ENCODE data around the gene ERP44. TPM values are rescaled to one million over a fixed set of nuclear protein-coding genes. Genes with fewer than 3 reads are reported as not detected.
"Not testable (repeated sequence)": the region's sequence is repeated elsewhere in the genome, so short reads cannot be mapped to it uniquely, and the experiment has no call there.

Gene ERP44
- total RNA-seq, 2 experiments from 2014 or later = 9.1 to 9.5 TPM

DNA sequence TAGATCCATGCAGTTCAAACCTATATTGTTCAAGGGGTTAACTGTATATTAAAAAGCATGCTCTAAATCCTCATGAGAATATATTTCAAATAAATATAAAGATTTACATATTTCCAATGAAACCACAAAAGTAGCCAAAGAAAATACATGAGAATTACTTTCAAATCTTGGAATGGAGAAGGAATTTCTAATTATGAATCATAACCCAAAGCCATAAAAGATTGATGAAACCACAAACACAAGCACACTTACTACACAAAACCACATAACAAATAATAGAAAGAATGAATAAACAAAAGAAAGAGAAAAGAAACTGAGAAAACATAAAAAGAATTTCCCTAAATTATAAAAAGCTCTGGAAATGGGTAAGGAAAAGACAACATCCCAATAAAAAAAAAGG lies 16.0 kb downstream of the ERP44 start:
- H3K4me1 Mint-ChIP-seq (ENCODE audit: low read depth) = peaks cover 62% of the 10 kb centered on the region
- H3K4me3 Mint-ChIP-seq = no peak overlapping the region
- H3K27me3 Mint-ChIP-seq (ENCODE audit: low read depth) = no peaks in the 10 kb centered on the region
- DNase-seq = no peak
- H3K9me3 Mint-ChIP-seq = no peaks in the 10 kb centered on the region
- H3K36me3 Mint-ChIP-seq (ENCODE audit: low read depth) = peaks cover 3% of the 10 kb centered on the region
- intact Hi-C loops (cut with micrococcal nuclease) = loop anchor here (1.0 kb wide), 1 partner anchor 38 kb away; no protein-coding TSS in a partner anchor
- H3K27ac Mint-ChIP-seq = no peak overlapping the region
- CTCF ChIA-PET = no interaction called here

DNA sequence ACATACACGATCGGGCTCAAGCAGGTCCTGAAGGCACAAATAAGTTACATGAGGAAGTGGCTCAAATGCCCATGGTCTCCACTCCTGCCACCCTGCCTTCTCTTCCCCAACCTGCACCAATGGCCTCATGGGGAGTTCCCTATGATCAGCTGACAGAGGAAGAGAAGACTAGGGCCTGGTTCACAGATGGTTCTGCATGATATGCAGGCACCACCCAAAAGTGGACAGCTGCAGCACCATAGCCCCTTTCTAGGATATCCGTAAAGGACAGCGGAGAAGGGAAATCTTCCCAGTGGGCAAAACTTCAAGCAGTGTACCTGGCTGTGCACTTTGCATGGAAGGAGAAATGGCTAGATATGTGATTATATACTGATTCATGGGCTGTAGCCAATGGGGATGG lies 22.5 kb downstream of the ERP44 start:
- intact Hi-C loops (cut with micrococcal nuclease); H3K27me3 Mint-ChIP-seq (ENCODE audit: low read depth); H3K9me3 Mint-ChIP-seq; DNase-seq; H3K4me3 Mint-ChIP-seq; CTCF ChIA-PET; H3K27ac Mint-ChIP-seq: not testable (repeated sequence)
- Mint-ChIP-seq H3K4me1 (ENCODE audit: low read depth) (peaks cover 25% of the 10 kb centered on the region), H3K36me3 (ENCODE audit: low read depth) (peaks cover 11% of the 10 kb centered on the region)

DNA sequence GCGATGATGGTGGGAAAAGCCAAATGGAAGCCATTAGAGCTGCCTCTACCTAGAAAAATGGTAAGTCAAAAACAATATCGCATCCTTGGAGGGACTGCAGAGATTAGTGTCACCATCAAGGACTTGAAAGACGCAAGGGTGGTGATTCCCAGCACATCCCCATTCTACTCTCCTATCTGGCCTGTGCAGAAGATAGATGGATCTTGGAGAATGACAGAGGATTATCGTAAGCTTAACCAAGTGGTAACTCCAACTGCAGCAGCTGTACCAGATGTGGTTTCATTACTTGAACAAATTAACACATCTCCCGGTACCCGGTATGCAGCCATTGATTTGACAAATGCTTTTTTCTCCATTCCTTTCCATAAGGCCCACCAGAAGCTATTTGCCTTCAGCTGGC lies 23.8 kb downstream of the ERP44 start:
- Mint-ChIP-seq H3K36me3 (ENCODE audit: low read depth) (peaks cover 11% of the 10 kb centered on the region), H3K27me3 (ENCODE audit: low read depth) (no peaks in the 10 kb centered on the region), H3K9me3 (no peaks in the 10 kb centered on the region), H3K27ac (no peak overlapping the region), H3K4me1 (ENCODE audit: low read depth) (peaks cover 25% of the 10 kb centered on the region), H3K4me3 (no peak overlapping the region)
- DNase-seq = no peak
- intact Hi-C loops (cut with micrococcal nuclease) = no loop called here
- CTCF ChIA-PET = no interaction called here

DNA sequence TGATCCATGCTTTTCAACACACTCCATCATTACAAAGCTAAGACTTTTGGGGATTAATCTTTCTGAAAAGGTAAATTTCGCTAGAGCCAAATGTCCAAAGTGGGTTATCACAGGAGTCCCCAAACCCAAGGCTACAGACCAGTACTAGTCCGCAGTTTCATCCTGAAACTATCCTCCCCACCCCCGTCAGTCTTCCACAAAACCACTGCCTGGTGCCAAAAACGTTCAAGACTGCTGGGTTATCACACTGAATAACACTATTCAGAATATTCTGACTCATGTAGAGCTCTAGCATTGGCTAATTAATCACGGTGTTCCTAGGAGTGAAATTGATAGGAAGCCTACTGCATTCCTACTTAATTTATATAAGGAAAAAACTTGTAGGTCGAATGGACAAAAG lies 24.7 kb downstream of the ERP44 start:
- no peak for DNase-seq
- H3K4me3 Mint-ChIP-seq = no peak overlapping the region
- no peaks in the 10 kb centered on the region for H3K9me3 Mint-ChIP-seq
- peaks cover 24% of the 10 kb centered on the region for H3K4me1 Mint-ChIP-seq (ENCODE audit: low read depth)
- H3K36me3 Mint-ChIP-seq (ENCODE audit: low read depth) = peaks cover 11% of the 10 kb centered on the region
- intact Hi-C loops (cut with micrococcal nuclease) = no loop called here
- no peak overlapping the region for H3K27ac Mint-ChIP-seq
- no peaks in the 10 kb centered on the region for H3K27me3 Mint-ChIP-seq (ENCODE audit: low read depth)
- CTCF ChIA-PET = no interaction called here

DNA sequence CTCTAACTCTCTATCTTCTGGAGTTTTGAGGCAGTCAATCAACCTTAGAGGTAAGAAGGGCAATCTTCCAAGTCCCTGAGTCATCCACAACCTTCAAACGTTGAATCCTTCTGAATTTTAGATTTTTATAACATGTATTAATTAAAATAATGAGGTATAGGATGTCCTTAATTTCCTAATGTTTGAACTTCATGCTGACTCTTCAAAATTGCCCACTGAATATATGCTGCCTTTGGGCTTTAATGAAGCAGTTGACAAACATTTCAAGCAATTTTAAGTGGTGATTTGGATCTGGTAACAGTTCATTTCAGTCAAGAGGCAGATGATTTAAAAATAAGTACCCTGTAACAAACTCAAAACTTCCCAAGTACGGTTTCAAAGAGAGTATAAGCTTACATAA lies 26.0 kb downstream of the ERP44 start:
- H3K4me1 Mint-ChIP-seq (ENCODE audit: low read depth) = peaks cover 23% of the 10 kb centered on the region
- H3K4me3 Mint-ChIP-seq = no peak overlapping the region
- H3K27me3 Mint-ChIP-seq (ENCODE audit: low read depth) = no peaks in the 10 kb centered on the region
- CTCF ChIA-PET = no interaction called here
- intact Hi-C loops (cut with micrococcal nuclease) = no loop called here
- H3K9me3 Mint-ChIP-seq = no peaks in the 10 kb centered on the region
- H3K36me3 Mint-ChIP-seq (ENCODE audit: low read depth) = peaks cover 8% of the 10 kb centered on the region
- H3K27ac Mint-ChIP-seq = no peak overlapping the region
- DNase-seq = no peak

DNA sequence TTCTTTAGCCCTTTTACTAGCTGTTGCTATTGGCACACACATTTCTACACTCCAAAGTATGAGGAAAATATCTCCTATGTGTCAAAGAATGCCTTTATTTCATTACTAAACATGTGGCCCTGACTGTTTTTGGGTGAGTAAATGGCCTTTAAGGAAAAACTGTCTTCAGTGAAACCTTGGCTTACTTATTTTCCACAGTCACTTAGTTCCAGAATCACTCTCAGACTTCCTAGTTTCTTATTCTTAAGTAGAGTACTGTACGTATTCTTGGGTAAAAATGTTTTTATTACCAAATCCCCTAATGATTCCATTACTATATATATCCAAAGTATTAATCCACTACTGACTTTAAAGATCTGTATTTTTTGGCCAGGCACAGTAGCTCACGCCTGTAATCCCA lies 27.5 kb downstream of the ERP44 start:
- intact Hi-C loops (cut with micrococcal nuclease) = no loop called here
- no peak overlapping the region for H3K27ac Mint-ChIP-seq
- peaks cover 6% of the 10 kb centered on the region for H3K36me3 Mint-ChIP-seq (ENCODE audit: low read depth)
- H3K4me3 Mint-ChIP-seq = no peak overlapping the region
- H3K9me3 Mint-ChIP-seq = no peaks in the 10 kb centered on the region
- H3K4me1 Mint-ChIP-seq (ENCODE audit: low read depth) = peaks cover 25% of the 10 kb centered on the region
- no peaks in the 10 kb centered on the region for H3K27me3 Mint-ChIP-seq (ENCODE audit: low read depth)
- CTCF ChIA-PET = no interaction called here
- DNase-seq = no peak

DNA sequence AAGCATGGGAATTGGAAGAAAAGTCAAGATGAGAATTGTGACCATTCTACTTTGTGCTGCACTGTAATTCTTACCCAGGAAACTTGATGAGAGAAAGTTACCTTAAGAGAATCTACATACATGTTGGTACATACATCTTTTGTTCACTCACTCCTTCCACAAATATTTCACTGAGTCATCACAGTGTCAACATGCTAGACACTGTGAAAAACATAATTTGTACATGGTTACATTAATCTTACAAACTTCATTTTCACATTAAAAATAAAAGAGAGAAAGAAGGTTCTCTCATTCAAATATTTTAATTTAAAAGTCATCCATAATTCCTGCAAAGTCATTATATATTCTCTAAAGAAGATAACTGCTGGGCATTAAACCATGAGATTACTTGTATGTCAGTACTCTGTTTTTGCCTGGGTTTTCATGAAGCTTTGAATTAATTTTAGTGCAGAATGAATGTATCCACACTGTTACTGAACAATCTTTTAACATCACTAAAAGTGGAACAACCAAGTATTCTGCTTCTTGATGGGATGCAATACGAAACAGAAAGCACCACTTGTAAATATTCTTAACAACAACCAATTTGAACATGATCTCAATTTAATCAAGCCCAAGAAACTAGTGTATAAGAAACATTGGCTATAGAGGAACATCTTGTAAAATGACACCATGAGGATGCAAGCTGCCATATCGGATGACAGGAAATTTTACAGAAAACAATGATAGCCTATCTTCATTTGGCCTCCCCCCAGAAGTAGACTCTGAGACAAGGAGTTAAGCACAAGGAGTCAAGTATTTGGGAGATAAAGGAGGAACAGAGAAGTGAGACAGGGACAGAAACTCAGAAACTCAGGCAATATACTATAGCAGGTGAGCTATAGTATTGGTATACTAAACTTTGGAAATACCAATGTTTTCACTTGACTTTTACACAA lies 28.4 kb downstream of the ERP44 start:
- Mint-ChIP-seq H3K27ac (no peak overlapping the region), H3K9me3 (no peaks in the 10 kb centered on the region), H3K27me3 (ENCODE audit: low read depth) (no peaks in the 10 kb centered on the region), H3K4me3 (no peak overlapping the region), H3K4me1 (ENCODE audit: low read depth) (peaks cover 26% of the 10 kb centered on the region), H3K36me3 (ENCODE audit: low read depth) (peaks cover 6% of the 10 kb centered on the region)
- DNase-seq = no peak
- intact Hi-C loops (cut with micrococcal nuclease) = no loop called here
- CTCF ChIA-PET = interaction anchor here (0.6 kb wide), 1 partner anchor 79 kb away, joined by 4 read pairs; no protein-coding TSS in a partner anchor

DNA sequence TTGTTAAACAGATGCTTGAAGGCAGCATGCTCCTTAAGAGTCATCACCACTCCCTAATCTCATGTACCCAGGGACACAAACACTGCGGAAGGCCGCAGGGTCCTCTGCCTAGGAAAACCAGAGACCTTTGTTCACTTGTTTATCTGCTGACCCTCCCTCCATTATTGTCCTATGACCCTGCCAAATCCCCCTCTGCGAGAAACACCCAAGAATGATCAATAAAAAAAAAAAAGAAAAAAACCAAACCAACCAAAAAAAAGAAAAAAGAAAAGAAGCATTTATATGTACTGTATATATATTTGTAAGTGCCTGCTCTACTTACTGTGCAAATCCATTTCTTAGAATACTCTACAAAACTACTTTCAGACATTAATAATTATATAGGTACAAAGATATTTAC lies 29.7 kb downstream of the ERP44 start:
- CTCF ChIA-PET; intact Hi-C loops (cut with micrococcal nuclease); H3K9me3 Mint-ChIP-seq: not testable (repeated sequence)

DNA sequence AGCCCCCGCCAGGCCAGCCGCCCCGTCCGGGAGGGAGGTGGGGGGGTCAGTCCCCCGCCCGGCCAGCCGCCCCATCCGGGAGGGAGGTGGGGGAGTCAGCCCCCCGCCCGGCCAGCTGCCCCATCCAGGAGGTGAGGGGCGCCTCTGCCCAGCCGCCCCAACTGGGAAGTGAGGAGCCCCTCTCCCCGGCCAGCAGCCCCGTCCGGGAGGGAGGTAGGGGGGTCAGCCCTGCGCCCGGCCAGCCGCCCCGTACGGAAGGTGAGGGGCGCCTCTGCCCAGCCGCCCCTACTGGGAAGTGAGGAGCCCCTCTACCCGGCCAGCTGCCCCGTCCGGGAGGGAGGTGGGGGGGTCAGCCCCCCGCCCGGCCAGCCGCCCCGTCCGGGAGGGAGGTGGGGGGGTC lies 30.8 kb downstream of the ERP44 start:
- H3K9me3 Mint-ChIP-seq; H3K4me3 Mint-ChIP-seq; intact Hi-C loops (cut with micrococcal nuclease); H3K36me3 Mint-ChIP-seq (ENCODE audit: low read depth); H3K27ac Mint-ChIP-seq; DNase-seq; H3K27me3 Mint-ChIP-seq (ENCODE audit: low read depth); CTCF ChIA-PET: not testable (repeated sequence)
- H3K4me1 Mint-ChIP-seq (ENCODE audit: low read depth) = peaks cover 19% of the 10 kb centered on the region

More for the DNA sequence above, 29.7 kb downstream of the ERP44 start:
- not testable (repeated sequence) for H3K27me3 Mint-ChIP-seq (ENCODE audit: low read depth); H3K36me3 Mint-ChIP-seq (ENCODE audit: low read depth); H3K4me3 Mint-ChIP-seq; H3K27ac Mint-ChIP-seq; DNase-seq
- peaks cover 26% of the 10 kb centered on the region for H3K4me1 Mint-ChIP-seq (ENCODE audit: low read depth)

DNA sequence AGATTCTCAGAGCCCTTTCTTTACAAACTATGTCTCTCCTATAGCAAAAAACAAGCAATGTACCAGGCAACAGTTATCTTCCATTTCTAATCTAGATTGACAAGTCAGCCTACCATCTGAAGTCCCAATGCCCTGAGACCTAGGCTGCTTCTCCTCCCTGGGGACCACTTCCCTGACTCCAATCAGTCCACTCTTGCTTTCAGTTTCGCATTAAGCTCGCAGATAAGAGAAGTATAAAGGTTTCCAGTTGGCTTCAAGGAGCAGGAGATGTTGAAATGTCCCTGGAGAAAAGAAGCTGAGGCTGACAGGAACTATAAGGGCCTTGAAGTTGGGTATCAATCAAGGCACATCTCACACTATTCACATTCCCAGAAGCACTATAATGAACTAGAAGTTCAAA lies 32.3 kb downstream of the ERP44 start:
- no peak for DNase-seq
- intact Hi-C loops (cut with micrococcal nuclease) = no loop called here
- Mint-ChIP-seq H3K27ac (no peak overlapping the region), H3K27me3 (ENCODE audit: low read depth) (no peaks in the 10 kb centered on the region), H3K4me3 (no peak overlapping the region), H3K4me1 (ENCODE audit: low read depth) (peaks cover 15% of the 10 kb centered on the region), H3K9me3 (no peaks in the 10 kb centered on the region), H3K36me3 (ENCODE audit: low read depth) (peaks cover 2% of the 10 kb centered on the region)
- CTCF ChIA-PET = interaction anchor here (0.6 kb wide), 1 partner anchor 667 kb away, joined by 3 read pairs; no protein-coding TSS in a partner anchor

DNA sequence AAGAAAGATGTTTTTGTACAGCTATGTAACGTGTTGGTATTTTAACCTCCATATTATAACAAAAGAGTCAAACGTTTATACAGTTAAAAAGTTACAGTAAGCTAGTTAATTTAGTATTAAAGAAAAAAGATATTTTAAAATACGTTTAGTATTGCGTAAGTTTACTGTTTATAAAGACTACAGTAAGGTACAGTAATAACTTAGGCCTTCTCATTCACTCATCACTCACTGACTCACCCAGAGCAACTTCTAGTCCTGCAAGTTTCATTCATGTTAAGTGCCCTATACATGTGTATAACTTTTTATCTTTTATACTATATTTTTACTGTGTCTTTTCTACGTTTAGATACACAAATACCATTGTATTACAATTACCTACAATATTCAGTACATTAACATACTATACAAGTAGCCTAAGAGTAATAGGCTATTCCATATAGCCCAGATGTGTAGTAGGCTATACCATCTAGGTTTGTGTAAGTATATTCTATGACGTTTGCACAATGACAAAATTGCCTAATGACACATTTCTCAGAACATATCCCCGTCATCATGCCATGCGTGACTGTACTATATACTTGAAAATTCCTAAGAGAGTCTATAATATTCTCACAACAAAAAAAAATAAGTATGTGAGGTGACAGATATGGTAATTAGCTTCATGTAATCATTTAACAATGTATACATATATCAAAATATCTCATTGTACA lies 33.8 kb downstream of the ERP44 start:
- Mint-ChIP-seq H3K36me3 (ENCODE audit: low read depth) (peaks cover 2% of the 10 kb centered on the region), H3K9me3 (no peaks in the 10 kb centered on the region), H3K27ac (no peak overlapping the region), H3K4me3 (no peak overlapping the region), H3K4me1 (ENCODE audit: low read depth) (peaks cover 7% of the 10 kb centered on the region), H3K27me3 (ENCODE audit: low read depth) (no peaks in the 10 kb centered on the region)
- CTCF ChIA-PET = interaction anchor here (0.6 to 1.1 kb wide), 3 partner anchors 24 to 170 kb away, joined by 3 to 4 read pairs (median 3); no protein-coding TSS in a partner anchor
- no peak for DNase-seq
- intact Hi-C loops (cut with micrococcal nuclease) = no loop called here

DNA sequence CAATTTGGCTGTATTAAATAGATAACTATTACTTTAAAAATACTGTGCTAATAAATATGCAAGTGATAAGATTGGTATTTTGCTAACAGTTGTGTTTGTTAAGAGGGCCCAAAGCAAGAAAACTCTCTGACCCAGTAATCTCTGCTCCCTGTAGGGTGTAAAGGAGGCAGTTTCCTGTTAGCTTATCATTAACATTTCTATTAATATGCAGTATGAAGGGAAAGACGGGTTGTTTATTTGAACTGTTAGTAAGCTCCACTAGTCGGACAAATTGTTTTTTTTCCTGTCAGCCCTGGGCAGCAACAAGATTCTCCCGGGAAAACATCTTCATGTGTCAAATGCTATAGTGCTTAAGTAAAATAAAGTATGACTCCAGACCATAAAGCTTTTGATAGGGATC lies 35.6 kb downstream of the ERP44 start:
- CTCF ChIA-PET = no interaction called here
- H3K36me3 Mint-ChIP-seq (ENCODE audit: low read depth) = peaks cover 3% of the 10 kb centered on the region
- H3K4me1 Mint-ChIP-seq (ENCODE audit: low read depth) = peaks cover 15% of the 10 kb centered on the region
- no peaks in the 10 kb centered on the region for H3K27me3 Mint-ChIP-seq (ENCODE audit: low read depth)
- intact Hi-C loops (cut with micrococcal nuclease) = no loop called here
- DNase-seq = no peak
- H3K4me3 Mint-ChIP-seq = no peak overlapping the region
- H3K9me3 Mint-ChIP-seq = no peaks in the 10 kb centered on the region
- H3K27ac Mint-ChIP-seq = no peak overlapping the region

DNA sequence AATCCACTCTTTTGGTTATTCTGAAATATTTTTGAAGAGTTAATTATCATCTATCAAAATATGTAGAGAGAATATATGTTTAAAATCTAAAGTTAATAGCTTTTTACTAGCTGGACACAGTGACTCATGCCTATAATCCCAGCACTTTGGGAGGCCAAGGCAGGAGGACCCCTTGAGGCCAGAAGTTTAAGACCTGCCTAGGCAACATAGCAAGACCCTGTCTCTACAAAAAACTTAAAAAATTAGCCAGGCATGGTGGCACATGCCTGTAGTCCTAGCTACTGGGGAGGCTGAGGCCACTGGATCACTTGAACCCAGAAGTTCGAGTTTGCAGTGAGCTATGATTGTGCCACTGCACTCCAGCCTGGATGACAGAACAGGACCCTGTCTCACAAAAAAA lies 36.1 kb downstream of the ERP44 start:
- intact Hi-C loops (cut with micrococcal nuclease); H3K9me3 Mint-ChIP-seq; DNase-seq; CTCF ChIA-PET; H3K27me3 Mint-ChIP-seq (ENCODE audit: low read depth); H3K4me3 Mint-ChIP-seq; H3K36me3 Mint-ChIP-seq (ENCODE audit: low read depth); H3K27ac Mint-ChIP-seq: not testable (repeated sequence)
- H3K4me1 Mint-ChIP-seq (ENCODE audit: low read depth) = peaks cover 15% of the 10 kb centered on the region
